ENCODE results near the gene HPDL.

The HPDL gene

DNA sequence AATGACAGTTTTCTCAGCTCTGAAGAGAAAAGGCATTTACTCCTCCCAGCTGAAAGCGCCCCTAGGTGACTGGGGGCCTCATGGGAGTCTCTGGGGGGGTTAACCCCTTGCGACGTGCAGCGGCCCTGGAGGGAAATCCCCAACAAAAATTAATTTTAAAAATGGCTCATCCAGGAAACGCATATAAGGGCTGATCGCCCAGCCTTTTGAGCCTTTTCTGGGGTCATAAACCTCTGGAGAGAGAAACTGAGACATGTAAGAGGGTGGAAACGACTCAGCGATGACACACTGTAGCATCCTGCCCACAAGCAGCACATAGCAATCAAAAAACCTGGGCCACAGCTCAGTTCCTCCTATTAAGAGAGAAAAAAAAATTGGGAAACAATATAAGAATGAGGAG, 20.4 kb upstream of the HPDL start:
- no peak for ATAC-seq

GRCh38 chr1:45306905-45307304, 19.8 kb upstream of the HPDL start:
- ATAC-seq, result no peak
- TF ChIP-seq OSR1 (CRISPR knock-in tag; IDR thresholded peaks at IDR 0.05) (no peak), SNAI2 (CRISPR knock-in tag; IDR thresholded peaks at IDR 0.05) (no peak), RARB (CRISPR knock-in tag; IDR thresholded peaks at IDR 0.05) (no peak), TOX (CRISPR knock-in tag; IDR thresholded peaks at IDR 0.05; ENCODE audit: borderline replicate concordance) (no peak), ZNF565 (CRISPR knock-in tag; conservative IDR thresholded peaks at IDR 0.05; ENCODE audit: low read depth) (no peak), ZFP30 (CRISPR knock-in tag; IDR thresholded peaks at IDR 0.05) (no peak)
- TF ChIP-seq, protein P1, sequence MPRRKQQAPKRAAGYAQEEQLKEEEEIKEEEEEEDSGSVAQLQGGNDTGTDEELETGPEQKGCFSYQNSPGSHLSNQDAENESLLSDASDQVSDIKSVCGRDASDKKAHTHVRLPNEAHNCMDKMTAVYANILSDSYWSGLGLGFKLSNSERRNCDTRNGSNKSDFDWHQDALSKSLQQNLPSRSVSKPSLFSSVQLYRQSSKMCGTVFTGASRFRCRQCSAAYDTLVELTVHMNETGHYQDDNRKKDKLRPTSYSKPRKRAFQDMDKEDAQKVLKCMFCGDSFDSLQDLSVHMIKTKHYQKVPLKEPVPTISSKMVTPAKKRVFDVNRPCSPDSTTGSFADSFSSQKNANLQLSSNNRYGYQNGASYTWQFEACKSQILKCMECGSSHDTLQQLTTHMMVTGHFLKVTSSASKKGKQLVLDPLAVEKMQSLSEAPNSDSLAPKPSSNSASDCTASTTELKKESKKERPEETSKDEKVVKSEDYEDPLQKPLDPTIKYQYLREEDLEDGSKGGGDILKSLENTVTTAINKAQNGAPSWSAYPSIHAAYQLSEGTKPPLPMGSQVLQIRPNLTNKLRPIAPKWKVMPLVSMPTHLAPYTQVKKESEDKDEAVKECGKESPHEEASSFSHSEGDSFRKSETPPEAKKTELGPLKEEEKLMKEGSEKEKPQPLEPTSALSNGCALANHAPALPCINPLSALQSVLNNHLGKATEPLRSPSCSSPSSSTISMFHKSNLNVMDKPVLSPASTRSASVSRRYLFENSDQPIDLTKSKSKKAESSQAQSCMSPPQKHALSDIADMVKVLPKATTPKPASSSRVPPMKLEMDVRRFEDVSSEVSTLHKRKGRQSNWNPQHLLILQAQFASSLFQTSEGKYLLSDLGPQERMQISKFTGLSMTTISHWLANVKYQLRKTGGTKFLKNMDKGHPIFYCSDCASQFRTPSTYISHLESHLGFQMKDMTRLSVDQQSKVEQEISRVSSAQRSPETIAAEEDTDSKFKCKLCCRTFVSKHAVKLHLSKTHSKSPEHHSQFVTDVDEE (CRISPR knock-in tag; IDR thresholded peaks at IDR 0.05), result no peak

More for the DNA sequence above, 20.4 kb upstream of the HPDL start:
- TF ChIP-seq, protein P2, sequence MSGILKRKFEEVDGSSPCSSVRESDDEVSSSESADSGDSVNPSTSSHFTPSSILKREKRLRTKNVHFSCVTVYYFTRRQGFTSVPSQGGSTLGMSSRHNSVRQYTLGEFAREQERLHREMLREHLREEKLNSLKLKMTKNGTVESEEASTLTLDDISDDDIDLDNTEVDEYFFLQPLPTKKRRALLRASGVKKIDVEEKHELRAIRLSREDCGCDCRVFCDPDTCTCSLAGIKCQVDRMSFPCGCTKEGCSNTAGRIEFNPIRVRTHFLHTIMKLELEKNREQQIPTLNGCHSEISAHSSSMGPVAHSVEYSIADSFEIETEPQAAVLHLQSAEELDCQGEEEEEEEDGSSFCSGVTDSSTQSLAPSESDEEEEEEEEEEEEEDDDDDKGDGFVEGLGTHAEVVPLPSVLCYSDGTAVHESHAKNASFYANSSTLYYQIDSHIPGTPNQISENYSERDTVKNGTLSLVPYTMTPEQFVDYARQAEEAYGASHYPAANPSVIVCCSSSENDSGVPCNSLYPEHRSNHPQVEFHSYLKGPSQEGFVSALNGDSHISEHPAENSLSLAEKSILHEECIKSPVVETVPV (CRISPR knock-in tag; IDR thresholded peaks at IDR 0.05), result no peak
- no peak for TF ChIP-seq TCF4 (CRISPR knock-in tag; IDR thresholded peaks at IDR 0.05; ENCODE audit: borderline replicate concordance)
- TF ChIP-seq, protein P1 (CRISPR knock-in tag; IDR thresholded peaks at IDR 0.05), result no peak
- no peak for TF ChIP-seq ISL1 (CRISPR knock-in tag; IDR thresholded peaks at IDR 0.05)
- no peak for TF ChIP-seq ZFP30 (CRISPR knock-in tag; IDR thresholded peaks at IDR 0.05)
- TF ChIP-seq ESRRG (CRISPR knock-in tag; IDR thresholded peaks at IDR 0.05), result no peak

DNA sequence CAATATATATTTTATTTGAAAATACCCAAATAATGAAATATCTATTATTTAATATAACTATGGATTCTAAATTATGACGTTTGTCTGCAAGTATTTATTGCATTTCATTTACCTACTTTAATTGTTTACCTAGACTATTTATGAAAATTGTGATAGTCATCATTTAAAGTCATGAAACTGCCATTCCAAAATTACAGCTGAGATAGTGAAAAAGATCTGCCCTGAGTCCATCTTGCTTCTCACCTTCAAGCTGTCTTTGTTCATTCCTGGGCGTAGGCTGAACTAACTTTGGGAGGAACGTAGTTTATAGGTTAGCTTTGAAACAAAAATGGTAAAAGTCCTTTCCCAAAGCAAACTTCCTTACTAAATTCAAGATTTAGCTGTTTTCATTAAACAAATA, 12.4 kb upstream of the HPDL start:
- TF ChIP-seq ISL1 (CRISPR knock-in tag; IDR thresholded peaks at IDR 0.05), result no peak
- TF ChIP-seq, protein P1 (CRISPR knock-in tag; IDR thresholded peaks at IDR 0.05), result no peak
- TF ChIP-seq CSDC2 (CRISPR knock-in tag; IDR thresholded peaks at IDR 0.05), result no peak
- no peak for TF ChIP-seq TOX (CRISPR knock-in tag; IDR thresholded peaks at IDR 0.05; ENCODE audit: borderline replicate concordance)
- ATAC-seq, result no peak

DNA sequence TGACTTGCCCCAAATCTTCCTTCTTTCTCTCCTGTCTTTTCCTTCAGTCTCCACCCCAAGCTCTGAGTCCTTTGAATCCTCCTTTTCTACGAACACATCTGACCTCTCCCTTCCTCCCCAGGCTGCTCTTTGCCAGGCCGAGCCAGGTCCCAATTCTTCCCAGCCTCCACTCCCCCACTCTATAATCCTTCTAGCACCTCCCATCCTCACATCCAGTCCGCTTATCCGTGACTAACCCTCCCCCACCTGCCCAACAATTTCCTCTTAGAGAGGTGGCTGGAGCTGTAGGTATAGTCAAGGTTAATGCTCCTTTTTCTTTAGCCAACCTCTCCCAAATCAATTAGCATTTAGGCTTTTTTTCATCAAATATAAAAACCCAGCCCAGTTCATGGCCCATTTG, 9.5 kb upstream of the HPDL start:
- no peak for ATAC-seq
- TF ChIP-seq OSR1 (CRISPR knock-in tag; IDR thresholded peaks at IDR 0.05), result no peak
- no peak for TF ChIP-seq TOX (CRISPR knock-in tag; IDR thresholded peaks at IDR 0.05; ENCODE audit: borderline replicate concordance)
- no peak for TF ChIP-seq ZNF70 (CRISPR knock-in tag; IDR thresholded peaks at IDR 0.05)
- TF ChIP-seq, protein P1 (CRISPR knock-in tag; IDR thresholded peaks at IDR 0.05), result no peak
- no peak for TF ChIP-seq CSDC2 (CRISPR knock-in tag; IDR thresholded peaks at IDR 0.05)
- no peak for TF ChIP-seq TCF4 (CRISPR knock-in tag; IDR thresholded peaks at IDR 0.05; ENCODE audit: borderline replicate concordance)
- TF ChIP-seq PPARA (CRISPR knock-in tag; IDR thresholded peaks at IDR 0.05; ENCODE audit: borderline replicate concordance), result no peak
- no peak for TF ChIP-seq ARNTL (CRISPR knock-in tag; IDR thresholded peaks at IDR 0.05; ENCODE audit: borderline replicate concordance, low read depth)
- TF ChIP-seq BACH2 (CRISPR knock-in tag; IDR thresholded peaks at IDR 0.05; ENCODE audit: borderline replicate concordance), result no peak
- TF ChIP-seq PATZ1 (CRISPR knock-in tag; IDR thresholded peaks at IDR 0.05; ENCODE audit: borderline replicate concordance), result no peak
- TF ChIP-seq ZC3H10 (CRISPR knock-in tag; IDR thresholded peaks at IDR 0.05), result no peak
- TF ChIP-seq ZNF565 (CRISPR knock-in tag; conservative IDR thresholded peaks at IDR 0.05; ENCODE audit: low read depth), result no peak
- TF ChIP-seq RARB (CRISPR knock-in tag; IDR thresholded peaks at IDR 0.05), result no peak
- no peak for TF ChIP-seq ZFP3 (CRISPR knock-in tag; IDR thresholded peaks at IDR 0.05)
- TF ChIP-seq ISL1 (CRISPR knock-in tag; IDR thresholded peaks at IDR 0.05), result no peak
- TF ChIP-seq SNAI2 (CRISPR knock-in tag; IDR thresholded peaks at IDR 0.05), result no peak
- no peak for TF ChIP-seq ZNF8 (CRISPR knock-in tag; IDR thresholded peaks at IDR 0.05)

All from SK-N-SH treated with all-trans-retinoic acid at 6 μM for 48 hours (cell line).